Measurements from ENCODE around the gene ZNF516.

DNA sequence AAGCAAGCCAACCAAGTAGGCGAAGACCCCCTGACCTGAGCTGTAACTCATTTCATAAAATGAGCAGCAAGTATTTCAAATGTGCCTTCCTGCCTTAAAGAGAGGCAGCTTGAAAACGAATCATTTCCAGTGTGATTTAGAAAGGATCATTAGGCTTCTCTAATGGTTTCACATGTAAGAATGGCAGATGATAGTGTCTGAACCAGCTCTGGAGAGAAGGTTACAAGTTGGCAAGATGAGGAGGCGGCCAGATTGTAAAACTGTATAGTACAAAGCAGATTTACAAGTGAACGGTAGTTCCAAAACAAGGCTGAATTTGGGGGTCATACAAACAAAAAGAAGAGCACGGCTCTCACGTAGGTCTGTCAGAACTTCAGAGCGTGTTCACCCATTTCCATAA lies 132.4 kb downstream of the ZNF516 start:
- TF ChIP-seq, protein P1, sequence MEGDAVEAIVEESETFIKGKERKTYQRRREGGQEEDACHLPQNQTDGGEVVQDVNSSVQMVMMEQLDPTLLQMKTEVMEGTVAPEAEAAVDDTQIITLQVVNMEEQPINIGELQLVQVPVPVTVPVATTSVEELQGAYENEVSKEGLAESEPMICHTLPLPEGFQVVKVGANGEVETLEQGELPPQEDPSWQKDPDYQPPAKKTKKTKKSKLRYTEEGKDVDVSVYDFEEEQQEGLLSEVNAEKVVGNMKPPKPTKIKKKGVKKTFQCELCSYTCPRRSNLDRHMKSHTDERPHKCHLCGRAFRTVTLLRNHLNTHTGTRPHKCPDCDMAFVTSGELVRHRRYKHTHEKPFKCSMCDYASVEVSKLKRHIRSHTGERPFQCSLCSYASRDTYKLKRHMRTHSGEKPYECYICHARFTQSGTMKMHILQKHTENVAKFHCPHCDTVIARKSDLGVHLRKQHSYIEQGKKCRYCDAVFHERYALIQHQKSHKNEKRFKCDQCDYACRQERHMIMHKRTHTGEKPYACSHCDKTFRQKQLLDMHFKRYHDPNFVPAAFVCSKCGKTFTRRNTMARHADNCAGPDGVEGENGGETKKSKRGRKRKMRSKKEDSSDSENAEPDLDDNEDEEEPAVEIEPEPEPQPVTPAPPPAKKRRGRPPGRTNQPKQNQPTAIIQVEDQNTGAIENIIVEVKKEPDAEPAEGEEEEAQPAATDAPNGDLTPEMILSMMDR (IDR thresholded peaks at IDR 0.05) = no peak
- TF ChIP-seq RFX5 (IDR thresholded peaks at IDR 0.05) = no peak
- no peak for TF ChIP-seq POLR2A (IDR thresholded peaks at IDR 0.05; ENCODE audit: low read length)
- TF ChIP-seq TP53 (CRISPR knock-in tag; IDR thresholded peaks at IDR 0.05) = no peak
- TF ChIP-seq, protein P2, sequence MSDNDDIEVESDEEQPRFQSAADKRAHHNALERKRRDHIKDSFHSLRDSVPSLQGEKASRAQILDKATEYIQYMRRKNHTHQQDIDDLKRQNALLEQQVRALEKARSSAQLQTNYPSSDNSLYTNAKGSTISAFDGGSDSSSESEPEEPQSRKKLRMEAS (IDR thresholded peaks at IDR 0.05) = no peak
- TF ChIP-seq, protein P3, sequence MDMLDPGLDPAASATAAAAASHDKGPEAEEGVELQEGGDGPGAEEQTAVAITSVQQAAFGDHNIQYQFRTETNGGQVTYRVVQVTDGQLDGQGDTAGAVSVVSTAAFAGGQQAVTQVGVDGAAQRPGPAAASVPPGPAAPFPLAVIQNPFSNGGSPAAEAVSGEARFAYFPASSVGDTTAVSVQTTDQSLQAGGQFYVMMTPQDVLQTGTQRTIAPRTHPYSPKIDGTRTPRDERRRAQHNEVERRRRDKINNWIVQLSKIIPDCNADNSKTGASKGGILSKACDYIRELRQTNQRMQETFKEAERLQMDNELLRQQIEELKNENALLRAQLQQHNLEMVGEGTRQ (IDR thresholded peaks at IDR 0.05) = no peak
- TF ChIP-seq ZFP36 (IDR thresholded peaks at IDR 0.05; ENCODE audit: borderline replicate concordance, partially characterized antibody) = no peak
- TF ChIP-seq CHD4 (IDR thresholded peaks at IDR 0.05; ENCODE audit: borderline replicate concordance) = no peak
- no peak for TF ChIP-seq KDM1A (IDR thresholded peaks at IDR 0.05; ENCODE audit: low read depth)
- TF ChIP-seq EP300 (IDR thresholded peaks at IDR 0.05) = no peak
- no peak for TF ChIP-seq MAZ (IDR thresholded peaks at IDR 0.05; ENCODE audit: borderline replicate concordance, low read depth, low read length)
- TF ChIP-seq EHMT2 (IDR thresholded peaks at IDR 0.05; ENCODE audit: low read depth) = no peak

Measured in A549 (cell line).